Daoy (cell line): ENCODE results near the gene FAM81A. TPM values are rescaled to one million over a fixed set of nuclear protein-coding genes. Genes with fewer than 3 reads are reported as not detected.
"Not testable (repeated sequence)": the region's sequence is repeated elsewhere in the genome, so short reads cannot be mapped to it uniquely, and the experiment has no call there.

Experiments
- DNase-seq: peaks from one replicate; pipeline ENCODE4 v3.0.0-alpha.2; 2015; ENCODE audit warnings: low read depth
- total RNA-seq: library from RNA; depleted of rRNA; stranded (reverse); fragments of >200 nt; shearing (Covaris generic); gene quantifications from 2 replicates; pipeline ENCODE4 v1.2.3, GENCODE V29; 2014

Gene FAM81A
- total RNA-seq, 1 experiment from 2014 or later, result 1.6 TPM

DNA sequence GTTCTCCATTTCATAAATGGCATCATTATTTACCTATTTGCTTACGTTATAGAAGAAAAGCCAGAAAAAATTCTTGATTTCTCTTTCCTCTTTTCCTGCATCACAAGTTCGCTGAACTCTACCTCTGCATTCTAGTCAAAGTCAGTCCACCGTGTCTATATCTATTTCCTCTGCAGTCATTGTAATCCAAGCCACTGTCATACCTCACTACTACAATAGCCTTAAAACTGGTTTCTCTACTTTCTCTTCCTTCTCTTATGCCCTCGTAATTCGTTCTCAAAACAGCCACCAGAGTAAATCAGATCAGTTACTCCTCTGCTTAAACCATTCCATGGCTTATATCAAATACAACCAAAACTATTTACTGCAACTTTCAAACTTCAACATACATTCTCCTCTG is 13.4 kb upstream of the FAM81A start:
- no peak for DNase-seq

DNA sequence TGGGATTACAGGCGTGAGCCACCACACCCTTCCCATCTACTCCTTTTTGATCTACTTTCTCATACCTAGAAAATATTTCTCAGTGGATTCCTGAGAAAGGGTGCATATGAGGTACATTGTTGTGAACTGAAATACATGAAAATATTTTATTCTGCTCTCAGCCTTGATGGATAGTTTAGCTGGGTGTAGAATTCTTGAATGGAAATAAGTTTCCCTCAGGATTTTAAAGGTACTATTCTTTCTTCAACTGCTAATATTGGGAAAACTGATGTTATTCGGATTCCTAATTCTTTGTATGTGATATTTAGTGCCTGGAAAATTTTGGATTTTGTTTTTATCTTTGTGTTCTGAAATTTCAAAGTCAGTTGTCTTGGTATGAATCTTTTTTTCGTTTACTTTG is 9.1 kb upstream of the FAM81A start:
- not testable (repeated sequence) for DNase-seq

DNA sequence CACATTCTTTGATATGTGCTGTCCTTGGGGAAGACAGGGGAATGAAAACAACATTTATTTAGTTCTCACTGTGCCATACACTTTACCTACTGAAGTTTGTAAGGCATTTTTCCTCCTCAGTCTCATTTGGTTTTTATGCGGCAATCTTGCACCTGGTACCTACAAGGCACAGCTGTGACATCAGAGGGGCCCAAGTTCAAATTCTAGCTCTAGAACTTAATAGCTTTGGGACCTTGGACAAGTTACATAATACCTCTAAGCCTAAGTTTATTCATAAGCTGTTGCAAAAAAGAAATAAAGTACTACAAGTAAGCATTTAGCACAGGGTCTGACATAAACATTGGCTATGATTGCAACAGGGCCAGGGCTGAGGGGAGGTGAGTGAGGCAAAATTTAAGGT is 5.6 kb upstream of the FAM81A start:
- DNase-seq, result no peak

DNA sequence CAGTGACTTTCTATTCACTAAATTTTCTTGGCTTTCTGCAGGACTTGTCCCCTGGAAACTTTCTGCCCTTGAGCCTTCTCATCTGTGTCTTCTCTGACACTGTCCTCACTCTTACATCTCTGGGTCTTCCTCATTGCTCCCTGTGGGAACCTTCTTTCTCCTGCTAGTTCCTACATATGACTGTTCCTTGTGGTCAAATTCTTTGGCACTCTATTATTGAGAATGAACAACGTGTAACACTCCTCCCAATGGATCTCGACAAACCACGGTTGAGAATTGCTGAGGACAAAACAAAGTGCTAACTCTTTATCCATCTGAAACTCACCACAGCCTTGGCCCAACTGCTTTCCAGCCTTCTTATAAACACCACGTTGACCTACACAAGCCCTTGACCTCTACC is 3.5 kb upstream of the FAM81A start:
- no peak for DNase-seq

DNA sequence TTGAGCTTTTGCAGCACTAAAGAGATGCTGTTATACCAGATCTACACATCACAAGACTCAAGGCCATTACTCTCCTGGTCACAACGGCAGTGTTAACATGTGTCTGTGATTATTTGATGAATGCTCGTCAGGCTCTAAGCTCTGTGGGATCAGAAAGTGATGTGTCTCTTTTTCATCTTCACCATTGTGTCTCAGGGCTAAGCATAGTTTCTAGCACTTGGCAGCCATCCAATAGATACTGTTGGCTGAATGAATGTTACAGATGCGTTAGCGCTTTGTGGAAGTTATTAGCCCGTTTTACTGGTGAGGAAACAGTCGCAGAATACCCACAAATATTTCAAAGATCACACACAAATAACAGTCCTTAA is 1.2 kb upstream of the FAM81A start:
- DNase-seq, result no peak

DNA sequence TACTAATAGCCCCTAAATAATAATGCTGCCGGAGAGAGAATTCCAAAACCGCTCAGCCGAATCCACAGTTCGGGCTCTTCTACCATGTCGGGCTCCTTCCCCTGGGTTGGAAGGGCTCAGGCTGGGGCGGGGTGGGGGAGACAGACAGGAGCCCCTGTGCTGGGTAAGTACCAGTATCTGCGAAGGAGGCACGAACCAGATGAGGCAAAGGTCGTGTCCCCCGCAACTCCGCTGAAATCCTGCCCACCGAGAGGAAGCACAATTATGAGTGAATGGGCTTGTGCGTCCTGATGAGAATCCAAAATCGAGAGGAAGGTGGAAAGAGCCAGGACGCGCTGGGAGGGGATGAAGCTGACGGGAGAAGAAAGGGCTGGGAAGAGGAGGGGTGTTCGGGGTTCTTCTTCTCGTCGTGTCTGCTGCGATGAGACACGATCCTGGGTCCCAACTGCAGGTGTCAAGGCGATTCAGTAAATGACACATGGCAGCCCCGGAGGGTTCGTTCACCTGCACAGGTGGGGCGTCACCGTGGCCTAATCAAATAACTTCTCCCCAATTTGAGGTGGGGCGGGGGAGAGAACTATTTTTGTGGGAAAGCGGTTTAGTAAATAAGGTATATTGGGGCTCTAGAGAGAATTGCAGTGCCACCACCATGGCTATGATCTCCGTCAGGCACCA is 707 bp upstream of the FAM81A start:
- DNase-seq, result no peak

GRCh38 chr15:59438625-59439290 is 772 bp downstream of the FAM81A start:
- DNase-seq, result no peak

- DNase-seq, result no peak
Measured at GRCh38 chr15:59439576-59439975, 1.6 kb downstream of the FAM81A start.

DNA sequence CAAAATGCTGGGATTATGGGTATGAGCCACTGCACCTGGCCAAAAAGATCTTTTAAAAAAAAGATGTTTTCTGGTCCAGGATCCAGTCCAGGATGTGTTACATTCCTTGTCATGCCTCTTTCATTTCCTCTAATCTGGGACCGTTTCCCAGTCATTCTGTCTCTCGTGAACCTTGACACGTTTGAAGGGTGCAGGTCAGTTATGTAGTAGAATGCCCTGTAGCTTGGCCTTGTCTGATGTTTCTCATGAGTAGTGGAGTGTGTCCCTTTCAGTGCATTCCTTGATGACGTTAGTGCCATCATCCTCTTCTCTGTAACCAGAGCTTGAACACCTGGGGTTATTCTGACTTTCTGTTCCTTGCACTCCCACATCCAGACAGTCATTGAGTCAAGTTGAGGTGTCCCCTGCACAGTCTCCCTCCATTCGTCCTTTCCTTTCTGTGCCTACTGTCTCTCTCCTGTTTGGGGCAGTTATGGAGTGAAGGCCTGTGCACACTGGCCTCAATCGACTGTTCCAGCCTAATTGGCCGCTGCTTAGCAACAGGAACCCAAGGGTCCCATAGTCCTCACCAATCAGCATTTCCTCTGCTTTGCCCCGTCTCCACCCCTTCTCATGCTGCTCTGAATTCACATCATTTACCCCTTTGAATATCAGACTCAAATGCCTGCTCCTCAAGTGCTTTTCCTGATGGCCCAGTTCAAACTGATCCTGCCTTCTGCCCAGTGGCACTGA is 5.5 kb downstream of the FAM81A start:
- no peak for DNase-seq

DNA sequence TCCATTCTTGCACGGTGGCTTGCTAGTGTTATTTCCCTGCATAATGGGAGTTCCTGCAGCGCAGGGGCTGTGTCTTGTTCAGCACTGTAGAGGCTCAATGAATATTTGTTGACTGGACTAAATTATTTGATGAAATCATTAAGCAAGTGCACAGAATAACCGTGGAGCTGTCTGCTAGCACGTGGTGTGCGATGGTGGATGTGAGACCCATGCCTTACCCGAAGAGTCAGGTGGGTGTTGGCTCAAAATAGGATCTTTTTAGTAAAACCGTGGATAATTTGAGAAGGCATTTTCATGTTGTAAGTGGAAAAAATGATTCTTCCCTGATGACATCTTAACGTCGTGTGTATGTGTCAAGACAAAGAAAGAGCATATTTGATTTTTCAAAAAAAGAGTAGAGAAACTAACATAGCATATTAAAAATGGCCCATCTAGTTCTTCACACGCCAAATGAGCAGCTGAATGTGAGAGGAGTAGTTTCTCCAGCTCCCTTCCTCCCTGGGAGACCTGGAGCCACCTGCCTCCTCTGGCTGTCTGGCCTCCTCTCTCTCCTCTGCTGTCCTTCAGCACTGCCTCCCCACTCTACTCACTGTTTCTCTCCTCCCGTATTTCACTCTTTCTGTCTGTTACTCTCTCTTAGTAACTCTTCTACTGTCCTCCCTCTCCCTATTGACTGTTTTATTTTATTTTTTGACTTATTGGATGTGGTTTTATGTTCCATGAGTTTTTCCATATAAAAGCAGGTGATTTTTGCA is 6.3 kb downstream of the FAM81A start:
- DNase-seq, result no peak

DNA sequence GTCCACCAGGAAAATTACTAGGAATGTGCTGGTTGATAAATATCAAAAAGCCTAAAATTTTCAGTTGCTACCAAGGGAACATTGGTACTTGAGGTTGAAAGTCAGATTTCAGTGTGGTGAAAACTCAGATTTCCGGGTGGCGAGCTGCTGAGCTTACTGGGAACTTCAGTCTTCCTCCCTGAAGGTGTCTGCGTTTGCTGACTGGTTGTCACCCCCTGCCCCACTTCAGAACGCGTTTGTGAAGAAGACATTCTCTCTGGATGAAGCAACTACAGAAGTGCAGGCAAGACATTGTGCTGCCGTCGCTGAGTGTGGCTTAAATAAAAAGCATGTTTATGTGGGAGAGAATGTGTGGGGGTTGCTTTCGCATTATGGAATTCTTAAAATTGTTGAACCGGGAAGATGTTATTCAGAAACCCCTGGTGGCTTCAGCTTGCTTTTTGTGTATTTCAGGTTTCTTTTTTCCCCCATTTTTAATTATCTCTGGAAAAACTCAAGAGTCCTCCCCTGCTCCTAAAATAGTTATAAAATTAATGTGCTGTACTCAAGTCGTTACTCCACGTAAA is 7.1 kb downstream of the FAM81A start:
- DNase-seq, result no peak

- no peak for DNase-seq
Measured at GRCh38 chr15:59446232-59446957, 8.4 kb downstream of the FAM81A start.

GRCh38 chr15:59447367-59447766 is 9.4 kb downstream of the FAM81A start:
- no peak for DNase-seq

GRCh38 chr15:59448871-59449270 is 10.9 kb downstream of the FAM81A start:
- no peak for DNase-seq

GRCh38 chr15:59453474-59454215 is 15.7 kb downstream of the FAM81A start:
- DNase-seq, result no peak

GRCh38 chr15:59456114-59456513 is 18.1 kb downstream of the FAM81A start:
- DNase-seq, result no peak

DNA sequence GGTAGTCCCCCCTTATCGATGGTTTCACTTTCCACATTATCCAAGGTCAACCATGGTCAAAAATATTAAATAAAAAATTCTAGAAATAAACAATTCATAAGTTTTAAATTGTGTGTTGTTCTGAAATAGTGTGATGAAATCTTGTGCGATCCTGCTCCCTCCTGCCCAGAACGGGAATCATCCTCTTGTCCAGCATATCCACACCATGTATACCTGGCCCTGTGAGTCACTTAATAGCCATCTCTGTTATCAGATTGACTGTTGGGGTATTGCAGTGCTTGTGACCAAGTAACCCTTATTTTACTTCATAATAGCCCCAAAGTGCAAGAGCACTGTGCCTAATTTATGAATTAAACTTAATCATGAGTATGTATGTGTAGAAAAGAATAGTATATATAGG is 19.1 kb downstream of the FAM81A start:
- no peak for DNase-seq

GRCh38 chr15:59461521-59461920 is 23.5 kb downstream of the FAM81A start:
- no peak for DNase-seq

DNA sequence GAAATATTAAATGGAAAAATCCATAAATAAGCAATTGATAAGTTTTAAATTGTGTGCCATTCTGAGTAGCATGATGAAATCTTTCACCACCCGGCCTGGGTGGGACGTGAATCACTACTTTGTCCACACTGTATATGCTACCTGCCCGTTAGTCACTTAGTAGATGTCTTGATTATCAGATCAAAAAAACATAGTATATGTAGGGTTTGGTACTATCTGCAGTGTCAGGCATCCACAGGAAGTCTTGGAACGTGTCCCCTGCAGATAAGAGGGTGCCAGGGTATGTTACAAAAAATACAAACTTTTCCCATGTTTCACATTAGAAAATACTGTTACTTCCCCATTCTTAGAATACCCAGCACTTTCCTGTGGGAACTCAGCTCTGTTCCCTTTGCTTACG is 35.2 kb downstream of the FAM81A start:
- DNase-seq, result no peak

- DNase-seq, result not testable (repeated sequence)
Measured at GRCh38 chr15:59475161-59475560, 37.2 kb downstream of the FAM81A start.

DNA sequence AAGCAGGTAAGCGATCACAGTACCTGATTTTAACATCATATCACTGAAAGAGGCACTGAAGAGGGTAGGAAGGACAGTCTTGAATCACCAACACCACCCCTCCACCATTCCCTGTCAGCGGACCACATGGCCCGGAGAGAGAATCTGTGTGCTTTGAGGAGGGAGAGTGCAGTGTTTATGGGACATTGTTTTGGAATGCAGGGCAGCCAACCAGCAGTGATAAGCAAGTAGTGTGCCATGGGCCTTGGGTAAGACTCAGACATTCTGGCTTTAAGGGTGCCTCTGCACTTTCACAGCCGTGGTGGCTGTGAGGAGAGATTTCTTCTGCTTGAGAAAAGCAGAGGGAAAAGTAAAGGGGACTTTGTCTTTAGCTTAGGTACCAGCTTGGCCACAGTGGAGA is 46.4 kb downstream of the FAM81A start:
- no peak for DNase-seq
